ENCODE measurements around the gene APOM.

The APOM gene

DNA sequence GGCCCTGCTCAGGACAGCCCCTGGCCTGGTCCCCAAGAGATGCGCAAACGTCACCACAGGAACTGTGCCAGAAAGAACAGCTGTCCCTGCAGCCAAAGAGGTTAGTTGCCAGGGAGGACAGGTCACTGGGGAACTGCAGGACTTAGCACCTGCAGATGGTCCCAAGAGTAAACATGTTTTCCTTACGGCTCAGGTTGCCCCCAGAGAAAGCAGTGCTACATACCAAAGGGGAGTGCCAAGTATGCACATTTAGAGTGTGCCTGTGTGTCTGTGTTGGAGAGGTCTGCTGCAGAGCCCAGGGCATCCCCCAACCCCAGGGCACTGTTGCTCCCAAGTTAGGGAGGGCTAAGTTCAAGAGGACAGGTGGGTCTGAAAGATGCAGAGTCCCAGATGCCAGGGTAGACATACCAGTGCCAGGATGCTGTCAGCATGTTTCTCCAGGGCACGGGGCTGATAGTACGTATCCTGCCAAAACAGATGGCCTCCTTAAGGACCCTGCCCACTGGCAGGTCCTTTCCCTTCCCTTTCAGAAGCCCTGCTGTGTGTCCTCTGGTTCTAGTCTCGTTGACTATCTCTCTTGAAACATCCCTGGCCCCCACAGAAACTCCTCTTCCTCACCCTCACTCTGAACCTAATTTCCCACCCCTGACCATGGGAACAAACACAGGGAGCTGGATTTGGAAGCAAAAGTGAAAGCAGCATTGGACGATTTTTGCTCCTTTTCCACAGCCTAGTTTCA is 46.1 kb downstream of the APOM start:
- H3K36me3 ChIP-seq (ENCODE audit: control insufficient read depth, low read length), result peaks cover 30% of the 10 kb centered on the region
- H3K4me3 ChIP-seq (ENCODE audit: low read length), result peak overlapping the region; percentile 88
- H4K20me1 ChIP-seq (ENCODE audit: control insufficient read depth, insufficient read depth, low read depth, low read length), result 0 out of 2 replicates have a peak, but pooled peaks cover 4% of the 10 kb centered on the region
- H3K9me3 ChIP-seq (ENCODE audit: control insufficient read depth, insufficient read depth, low read length), result no peaks in the 10 kb centered on the region
- no peak for TF ChIP-seq EZH2phosphoT487 (IDR thresholded peaks at IDR 0.05; ENCODE audit: borderline replicate concordance, low read length)
- TF ChIP-seq, protein P1, sequence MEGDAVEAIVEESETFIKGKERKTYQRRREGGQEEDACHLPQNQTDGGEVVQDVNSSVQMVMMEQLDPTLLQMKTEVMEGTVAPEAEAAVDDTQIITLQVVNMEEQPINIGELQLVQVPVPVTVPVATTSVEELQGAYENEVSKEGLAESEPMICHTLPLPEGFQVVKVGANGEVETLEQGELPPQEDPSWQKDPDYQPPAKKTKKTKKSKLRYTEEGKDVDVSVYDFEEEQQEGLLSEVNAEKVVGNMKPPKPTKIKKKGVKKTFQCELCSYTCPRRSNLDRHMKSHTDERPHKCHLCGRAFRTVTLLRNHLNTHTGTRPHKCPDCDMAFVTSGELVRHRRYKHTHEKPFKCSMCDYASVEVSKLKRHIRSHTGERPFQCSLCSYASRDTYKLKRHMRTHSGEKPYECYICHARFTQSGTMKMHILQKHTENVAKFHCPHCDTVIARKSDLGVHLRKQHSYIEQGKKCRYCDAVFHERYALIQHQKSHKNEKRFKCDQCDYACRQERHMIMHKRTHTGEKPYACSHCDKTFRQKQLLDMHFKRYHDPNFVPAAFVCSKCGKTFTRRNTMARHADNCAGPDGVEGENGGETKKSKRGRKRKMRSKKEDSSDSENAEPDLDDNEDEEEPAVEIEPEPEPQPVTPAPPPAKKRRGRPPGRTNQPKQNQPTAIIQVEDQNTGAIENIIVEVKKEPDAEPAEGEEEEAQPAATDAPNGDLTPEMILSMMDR (IDR thresholded peaks at IDR 0.05; ENCODE audit: low read depth, low read length, poor library complexity, severe bottlenecking), result no peak
- H3K27me3 ChIP-seq (ENCODE audit: control insufficient read depth, low read length), result no peaks in the 10 kb centered on the region
- peaks cover 13% of the 10 kb centered on the region for H3F3A ChIP-seq (ENCODE audit: control insufficient read depth, insufficient read depth)
- peaks cover 23% of the 10 kb centered on the region for H3K4me1 ChIP-seq (ENCODE audit: control insufficient read depth, low read length)
- peak overlapping the region; percentile 74 for H3K27ac ChIP-seq (ENCODE audit: low read depth, low read length)
- no peaks in the 10 kb centered on the region for H3K9me2 ChIP-seq (replicated peaks; ENCODE audit: control insufficient read depth, low read length)
- H3K4me2 ChIP-seq (ENCODE audit: low read length), result peak overlapping the region; percentile 74
- H3K79me2 ChIP-seq (ENCODE audit: control insufficient read depth, low read length), result peaks cover 24% of the 10 kb centered on the region

DNA sequence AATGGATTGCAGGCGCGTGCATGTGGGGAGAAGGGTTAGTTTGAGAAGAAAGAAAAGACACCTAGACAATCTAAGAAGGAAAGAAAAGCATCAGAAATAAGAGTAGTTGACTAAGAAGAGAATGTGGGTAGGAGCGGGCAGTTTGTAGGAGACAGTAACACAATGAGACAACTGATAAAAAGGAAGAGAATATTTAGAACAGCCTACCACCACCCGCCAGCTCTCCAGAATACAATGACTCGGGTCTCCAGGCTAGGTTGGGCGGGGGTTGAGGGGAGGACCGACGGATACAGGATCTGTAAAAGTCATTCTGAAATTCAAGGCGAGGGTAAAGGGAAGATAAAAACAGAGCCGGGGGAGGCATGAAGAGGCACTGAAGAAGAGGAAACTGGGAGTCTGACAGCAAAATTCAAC is 46.7 kb downstream of the APOM start:
- peak overlapping the region; percentile 88 for H3K4me3 ChIP-seq (ENCODE audit: low read length)
- peak overlapping the region; percentile 74 for H3K27ac ChIP-seq (ENCODE audit: low read depth, low read length)
- H3K9me2 ChIP-seq (replicated peaks; ENCODE audit: control insufficient read depth, low read length), result no peaks in the 10 kb centered on the region
- TF ChIP-seq, protein P1 (IDR thresholded peaks at IDR 0.05; ENCODE audit: low read depth, low read length, poor library complexity, severe bottlenecking), result no peak
- no peak for TF ChIP-seq EZH2phosphoT487 (IDR thresholded peaks at IDR 0.05; ENCODE audit: borderline replicate concordance, low read length)
- peaks cover 23% of the 10 kb centered on the region for H3K4me1 ChIP-seq (ENCODE audit: control insufficient read depth, low read length)
- peaks cover 24% of the 10 kb centered on the region for H3K79me2 ChIP-seq (ENCODE audit: control insufficient read depth, low read length)
- 0 out of 2 replicates have a peak, but pooled peaks cover 4% of the 10 kb centered on the region for H4K20me1 ChIP-seq (ENCODE audit: control insufficient read depth, insufficient read depth, low read depth, low read length)
- H3K27me3 ChIP-seq (ENCODE audit: control insufficient read depth, low read length), result no peaks in the 10 kb centered on the region
- H3K9me3 ChIP-seq (ENCODE audit: control insufficient read depth, insufficient read depth, low read length), result no peaks in the 10 kb centered on the region
- peaks cover 24% of the 10 kb centered on the region for H3K36me3 ChIP-seq (ENCODE audit: control insufficient read depth, low read length)
- H3K4me2 ChIP-seq (ENCODE audit: low read length), result peak overlapping the region; percentile 74
- peaks cover 13% of the 10 kb centered on the region for H3F3A ChIP-seq (ENCODE audit: control insufficient read depth, insufficient read depth)

DNA sequence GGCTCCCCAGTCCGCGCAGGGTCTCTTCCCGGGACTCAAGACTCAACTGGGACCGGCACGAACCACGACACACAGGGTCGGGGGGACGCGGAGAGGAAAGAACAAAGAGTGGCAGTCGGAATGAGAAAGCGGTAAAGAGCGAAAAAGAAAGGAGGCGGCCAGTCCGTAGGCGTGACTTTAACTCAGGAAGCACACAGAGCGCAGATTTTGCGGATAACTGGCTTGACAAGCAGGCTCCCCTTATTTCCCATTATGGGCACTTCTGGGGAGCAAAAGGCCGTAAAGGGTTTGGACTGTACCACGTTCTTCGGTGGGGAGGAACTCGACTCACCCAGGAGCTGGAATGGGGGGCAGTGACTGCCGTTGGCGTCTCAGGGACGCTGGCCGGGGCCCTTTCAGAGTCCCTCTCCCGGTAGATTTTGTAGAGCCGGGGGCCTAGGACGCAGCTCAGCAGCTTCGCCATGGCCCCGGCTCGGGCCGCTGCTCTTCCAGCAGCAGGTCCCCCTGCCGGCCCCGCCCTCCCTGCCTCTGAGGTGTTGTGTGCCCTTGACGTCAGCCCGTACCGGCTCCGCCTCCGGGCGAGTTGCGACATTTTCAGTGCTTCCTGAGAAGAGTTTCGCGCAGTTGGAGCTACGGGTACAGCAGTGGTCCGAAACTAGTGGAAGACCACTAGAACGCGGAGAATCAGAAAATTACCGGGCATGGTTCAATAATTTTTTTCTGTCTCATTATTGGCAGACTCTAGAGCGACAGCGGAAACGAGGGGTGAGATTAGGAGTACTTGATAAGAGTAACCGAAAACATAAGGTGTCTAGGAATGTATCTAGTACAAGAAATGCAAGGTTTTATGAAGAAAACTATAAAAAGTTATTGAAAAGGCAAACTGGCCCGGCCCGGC is 47.4 kb downstream of the APOM start, which contains the start of gene ABHD16A:
ABHD16A (minus strand) TSS at position 506 of the 898 bp plus-strand sequence; CDS start at position 463, 43 bp downstream.
- TF ChIP-seq, protein P1 (IDR thresholded peaks at IDR 0.05; ENCODE audit: low read depth, low read length, poor library complexity, severe bottlenecking), result no peak
- no peak for TF ChIP-seq EZH2phosphoT487 (IDR thresholded peaks at IDR 0.05; ENCODE audit: borderline replicate concordance, low read length)
- peak within 1 kb of the TSS; percentile 88 for H3K4me3 ChIP-seq (ENCODE audit: low read length)
- peaks cover 23% of the 10 kb centered on the region for H3K4me1 ChIP-seq (ENCODE audit: control insufficient read depth, low read length)
- H3K27ac ChIP-seq (ENCODE audit: low read depth, low read length), result peak within 1 kb of the TSS; percentile 74
- H3K36me3 ChIP-seq (ENCODE audit: control insufficient read depth, low read length), result peaks cover 19% of the 10 kb centered on the region
- peaks cover 24% of the 10 kb centered on the region for H3K79me2 ChIP-seq (ENCODE audit: control insufficient read depth, low read length)
- no peaks in the 10 kb centered on the region for H3K9me3 ChIP-seq (ENCODE audit: control insufficient read depth, insufficient read depth, low read length)
- H3K9me2 ChIP-seq (replicated peaks; ENCODE audit: control insufficient read depth, low read length), result no peaks in the 10 kb centered on the region
- peaks cover 7% of the 10 kb centered on the region for H3F3A ChIP-seq (ENCODE audit: control insufficient read depth, insufficient read depth)
- no peaks in the 10 kb centered on the region for H3K27me3 ChIP-seq (ENCODE audit: control insufficient read depth, low read length)
- H3K4me2 ChIP-seq (ENCODE audit: low read length), result peak within 1 kb of the TSS; percentile 74
- 0 out of 2 replicates have a peak, but pooled peaks cover 4% of the 10 kb centered on the region for H4K20me1 ChIP-seq (ENCODE audit: control insufficient read depth, insufficient read depth, low read depth, low read length)

Data from DOHH2 (cell line).